IMR-90 (cell line): ENCODE data around the gene BAZ1A. TPM values are rescaled to one million over a fixed set of nuclear protein-coding genes. Genes with fewer than 3 reads are reported as not detected.
A peak's percentile ranks its signal among the peaks of the same experiment; 100 is the strongest.

ENCODE experiments used
- ATAC-seq: fragments of 200-7000 bp; cut with Tn5 transposase; 2 replicates; pipeline ENCODE4 v1.9.1; 2020; ENCODE audit warnings: low read depth, mild to moderate bottlenecking, moderate library complexity
- BruUV-seq: library from RNA; stranded (reverse); fragments of 400-500 nt; replicated peaks from 2 replicates; lab custom pipeline; 2021; lab: Mats Ljungman, UMichigan
- CTCF ChIA-PET: fragments of 300-600 bp; formaldehyde crosslinking; extraction: SDS; loops from one replicate; lab custom pipeline; 2021; ENCODE audit warnings: antibody characterized with exemption; lab: Yijun Ruan, JAX
- POLR2A ChIA-PET: fragments of 300-600 bp; sonication (Branson Sonifier 250); formaldehyde crosslinking; loops from one replicate; lab custom pipeline; 2022; ENCODE audit warnings: antibody characterized with exemption; ENCODE audit not compliant: unreplicated experiment; lab: Charles Lee
- DNase-seq: peaks from one replicate; pipeline ENCODE4 v3.0.0; 2013
- H2AFZ ChIP-seq: replicated peaks from 2 replicates; pipeline ENCODE3; 2013; ENCODE audit warnings: low read length, mild to moderate bottlenecking; ENCODE audit not compliant: poor library complexity
- H2AK5ac ChIP-seq: 2 replicates; pipeline ENCODE4 v1.6.1; 2013; ENCODE audit warnings: low read depth, low read length, inconsistent platforms
- H2AK9ac ChIP-seq: replicated peaks from 2 replicates; pipeline ENCODE3; 2013; ENCODE audit warnings: mild to moderate bottlenecking, low read depth, low read length, moderate library complexity; ENCODE audit not compliant: poor library complexity
- H2BK120ac ChIP-seq: 2 replicates; pipeline ENCODE4 v1.6.1; 2013; ENCODE audit warnings: low read depth, low read length, inconsistent platforms
- H2BK15ac ChIP-seq: 3 replicates; pipeline ENCODE4 v1.6.1; 2013; ENCODE audit warnings: low read depth, low read length, inconsistent platforms
- H2BK20ac ChIP-seq: 2 replicates; pipeline ENCODE4 v1.6.1; 2013; ENCODE audit warnings: low read depth, mild to moderate bottlenecking, inconsistent platforms, low read length, moderate library complexity
- H2BK5ac ChIP-seq: 2 replicates; pipeline ENCODE4 v1.6.1; 2013; ENCODE audit warnings: mild to moderate bottlenecking, low read depth, low read length, inconsistent platforms; ENCODE audit not compliant: poor library complexity, severe bottlenecking
- H3K14ac ChIP-seq: replicated peaks from 2 replicates; pipeline ENCODE4 v1.6.1; 2013; ENCODE audit warnings: low read depth, low read length, inconsistent platforms
- H3K18ac ChIP-seq: 2 replicates; pipeline ENCODE4 v1.6.1; 2013; ENCODE audit warnings: low read depth, low read length, control low read depth
- H3K23ac ChIP-seq: 2 replicates; pipeline ENCODE4 v1.6.1; 2013; ENCODE audit warnings: low read depth, low read length, inconsistent platforms
- H3K27ac ChIP-seq: 2 replicates; pipeline ENCODE4 v1.5.1; 2013; ENCODE audit warnings: mild to moderate bottlenecking, control low read depth, low read length; ENCODE audit not compliant: insufficient read depth
- H3K27me3 ChIP-seq: 2 replicates; pipeline ENCODE4 v1.6.1; 2013; ENCODE audit warnings: low read length; ENCODE audit not compliant: control insufficient read depth, insufficient read depth
- H3K36me3 ChIP-seq: 2 replicates; pipeline ENCODE4 v1.6.1; 2013; ENCODE audit warnings: low read length, mixed read lengths; ENCODE audit not compliant: control insufficient read depth, insufficient read depth
- H3K4ac ChIP-seq: 2 replicates; pipeline ENCODE4 v1.6.1; 2013; ENCODE audit warnings: low read depth, low read length, inconsistent platforms
- H3K4me1 ChIP-seq: 2 replicates; pipeline ENCODE4 v1.6.1; 2013; ENCODE audit warnings: low read length, mixed read lengths; ENCODE audit not compliant: control insufficient read depth, insufficient read depth
- H3K4me2 ChIP-seq: 2 replicates; pipeline ENCODE4 v1.6.1; 2013; ENCODE audit warnings: low read depth, mild to moderate bottlenecking, control low read depth, low read length, moderate library complexity
- H3K4me3 ChIP-seq: 2 replicates; pipeline ENCODE4 v1.5.1; 2013; ENCODE audit warnings: low read depth, mild to moderate bottlenecking, control low read depth, low read length, moderate library complexity; ENCODE audit not compliant: insufficient read depth
- H3K56ac ChIP-seq: 2 replicates; pipeline ENCODE4 v1.6.1; 2013; ENCODE audit warnings: low read length, inconsistent platforms; ENCODE audit not compliant: insufficient read depth; ENCODE audit errors: extremely low read depth
- H3K79me1 ChIP-seq, 2 experiments: 2 replicates each; pipeline ENCODE4 v1.6.1; 2013; ENCODE audit warnings: low read length in 2 of 2, inconsistent platforms in 1 of 2, low read depth in 1 of 2
- H3K9ac ChIP-seq: 2 replicates; pipeline ENCODE4 v1.6.1; 2013; ENCODE audit warnings: low read depth, low read length, control low read depth
- H3K9me1 ChIP-seq: 2 replicates; pipeline ENCODE4 v1.6.1; 2013; ENCODE audit warnings: low read length, inconsistent platforms; ENCODE audit not compliant: insufficient read depth
- H3K9me3 ChIP-seq: 2 replicates; pipeline ENCODE4 v1.6.1; 2013; ENCODE audit warnings: low read length; ENCODE audit not compliant: control insufficient read depth, insufficient read depth
- H4K20me1 ChIP-seq: 2 replicates; pipeline ENCODE4 v1.6.1; 2013; ENCODE audit warnings: low read length, inconsistent platforms; ENCODE audit not compliant: insufficient read depth
- H4K5ac ChIP-seq: 2 replicates; pipeline ENCODE4 v1.6.1; 2013; ENCODE audit warnings: mild to moderate bottlenecking, low read depth, low read length, control low read depth
- H4K8ac ChIP-seq, 2 experiments: 2 replicates each; pipeline ENCODE4 v1.6.1; 2013; ENCODE audit warnings: low read depth in 2 of 2, low read length in 2 of 2, control low read depth in 1 of 2, inconsistent platforms in 1 of 2
- H4K91ac ChIP-seq: 2 replicates; pipeline ENCODE4 v1.6.1; 2013; ENCODE audit warnings: low read depth, low read length, inconsistent platforms; ENCODE audit not compliant: insufficient read depth
- BHLHE40 ChIP-seq: fragments of 150-350 bp; IDR thresholded peaks from 2 replicates; pipeline ENCODE4 v1.6.1; 2016; ENCODE audit warnings: mild to moderate bottlenecking, low read depth, low read length
- FOS ChIP-seq: fragments of 150-350 bp; IDR thresholded peaks from 2 replicates; pipeline ENCODE4 v1.6.1; 2016; ENCODE audit warnings: low read depth, low read length
- MAFK ChIP-seq: IDR thresholded peaks from 2 replicates; pipeline ENCODE4 v1.6.1; 2012; ENCODE audit warnings: low read depth, low read length, improper control_type of control experiment
- MAZ ChIP-seq: IDR thresholded peaks from 2 replicates; pipeline ENCODE4 v1.6.1; 2012; ENCODE audit warnings: low read depth, mild to moderate bottlenecking, low read length, improper control_type of control experiment, moderate library complexity, borderline replicate concordance
- NFE2L2 ChIP-seq: fragments of 150-350 bp; IDR thresholded peaks from 2 replicates; pipeline ENCODE4 v1.6.1; 2016; ENCODE audit warnings: low read depth, mild to moderate bottlenecking, low read length
- POLR2A ChIP-seq: IDR thresholded peaks from 2 replicates; pipeline ENCODE4 v1.6.1; 2012; ENCODE audit warnings: mild to moderate bottlenecking, low read depth, low read length
- SMC3 ChIP-seq: fragments of 150-350 bp; IDR thresholded peaks from 2 replicates; pipeline ENCODE4 v1.6.1; 2016; ENCODE audit warnings: low read depth, mild to moderate bottlenecking, antibody characterized with exemption, low read length, moderate library complexity
- WGBS, 2 experiments: methylation state at CpG; one replicate each; pipeline versions ENCODE4 v1.1.5 to v1.1.7; 2013; ENCODE audit warnings: missing lambda C conversion rate in 2 of 2; ENCODE audit not compliant: insufficient read length in 1 of 2; ENCODE audit errors: extremely low coverage in 2 of 2; 5-methylcytosine and 5-hydroxymethylcytosine counted together
- dilution Hi-C: fragments of 300-500 bp; cut with HindIII; formaldehyde crosslinking; loops from one replicate; pipeline ENCODE4 v1.14.3; 2018; ENCODE audit warnings: low sequenced_read_pairs; ENCODE audit not compliant: unreplicated experiment
- in situ Hi-C: fragments of 300-500 bp; cut with MboI; formaldehyde crosslinking; loops from 3 replicates; pipeline ENCODE4 v1.14.3; 2019; ENCODE audit warnings: low sequenced_read_pairs, inconsistent platforms, mixed read lengths
- intact Hi-C: fragments of 100-400 bp; cut with micrococcal nuclease; formaldehyde crosslinking; loops from 2 replicates; pipeline ENCODE4 v1.10.0; 2022
- polyA plus RNA-seq, 3 experiments: library from polyadenylated mRNA; depleted of rRNA; stranded (reverse); fragments of >200 nt; gene quantifications; 2 replicates each; pipeline ENCODE4 v1.2.3, GENCODE V29; 2012; ENCODE audit warnings: low replicate concordance in 1 of 3
- total RNA-seq: library from RNA; depleted of rRNA; stranded (reverse); fragments of >200 nt; gene quantifications from 2 replicates; pipeline ENCODE4 v1.2.3, GENCODE V29; 2012

BAZ1A gene
- total and polyA plus RNA-seq, 2 of the 4 experiments (the other 2 are of a cell fraction), result 15.3 to 23.8 TPM

DNA sequence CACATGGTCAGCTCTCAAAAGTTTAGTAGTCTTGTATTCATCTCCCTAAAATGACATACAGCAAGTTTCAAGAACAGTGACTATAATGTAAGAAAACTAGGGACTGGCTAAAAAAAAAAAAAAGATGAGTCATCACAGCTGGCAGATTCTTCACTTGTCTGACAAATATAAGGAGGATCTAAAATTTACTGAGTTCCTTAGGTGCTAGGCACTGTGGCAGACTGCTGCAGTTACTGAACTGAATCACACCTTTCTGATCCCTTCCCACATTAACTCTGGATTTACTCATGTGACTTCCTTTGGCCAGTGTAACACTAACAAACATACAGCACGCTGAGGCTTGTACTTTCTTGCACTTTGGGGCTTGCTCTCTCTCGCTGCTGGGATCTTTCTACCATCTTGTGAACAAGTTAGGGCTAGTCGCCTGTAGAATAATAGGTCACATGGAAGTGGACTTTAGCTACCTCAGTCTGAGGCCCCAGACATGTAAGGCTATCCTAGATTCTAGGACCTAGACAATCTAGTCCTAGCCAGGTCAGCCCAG lies 32.1 kb downstream of the BAZ1A start:
- peak overlapping the region; percentile 5; the same call in 1 of the 2 replicates for H3K18ac ChIP-seq

More for the DNA sequence above, 32.1 kb downstream of the BAZ1A start:
- peak overlapping the region in 1 of 2 experiments; percentile 65; a peak in 2 of 4 replicates for H4K8ac ChIP-seq
- TF ChIP-seq MAZ (no peak), BHLHE40 (peak; percentile 75), MAFK (peak; percentile 79), FOS (peak; percentile 98), POLR2A (no peak), SMC3 (no peak), NFE2L2 (peak; percentile 84)
- peak overlapping the region; percentile 18 for H3K14ac ChIP-seq
- intact Hi-C loops (no loop called here), in situ Hi-C loops (no loop called here), dilution Hi-C loops (no loop called here)
- peak overlapping the region; percentile 31; the same call in 1 of the 2 replicates for H3K27ac ChIP-seq
- no TSS peak for BruUV-seq
- no peak overlapping the region for H3K4me3 ChIP-seq
- H3K27me3 ChIP-seq, result no peaks in the 10 kb centered on the region
- peaks cover 4% of the 10 kb centered on the region; the same call in 1 of the 2 replicates for H3K4me1 ChIP-seq
- DNase-seq, result peak; percentile 86
- H3K4ac ChIP-seq, result peak overlapping the region; percentile 27
- ChIA-PET CTCF (interaction anchor here (0.7 kb wide), 1 partner anchor 1947 kb away, joined by 3 read pairs; no protein-coding TSS in a partner anchor), POLR2A (no interaction called here)
- H2AK5ac ChIP-seq, result peak overlapping the region; percentile 57; the same call in 1 of the 2 replicates
- peak overlapping the region; percentile 54 for H2BK120ac ChIP-seq
- peak overlapping the region; percentile 13 for H2BK20ac ChIP-seq
- H4K5ac ChIP-seq, result peak overlapping the region; percentile 3; the same call in 1 of the 2 replicates
- H3K79me1 ChIP-seq, result peaks cover 23 to 54% of the 10 kb centered on the region in 2 experiments; a peak in 3 of 4 replicates
- no peak overlapping the region for H3K56ac ChIP-seq
- H2BK15ac ChIP-seq, result no peak overlapping the region; the same call in 2 of the 3 replicates
- no peak overlapping the region for H2AK9ac ChIP-seq
- H3K4me2 ChIP-seq, result peak overlapping the region; percentile 2; the same call in 1 of the 2 replicates
- 0 out of 2 replicates have a peak, but pooled peaks cover 1% of the 10 kb centered on the region for H3K36me3 ChIP-seq
- peak overlapping the region; percentile 2; the same call in 1 of the 2 replicates for H3K23ac ChIP-seq
- 0 out of 2 replicates have a peak, but pooled peaks cover 3% of the 10 kb centered on the region for H3K9me1 ChIP-seq
- H3K9ac ChIP-seq, result no peak overlapping the region
- no peaks in the 10 kb centered on the region for H4K20me1 ChIP-seq
- H2AFZ ChIP-seq, result peak overlapping the region; percentile 28
- ATAC-seq, result peak; percentile 83
- peak overlapping the region; percentile 70 for H2BK5ac ChIP-seq
- WGBS, 2 experiments, result no CpG with 5 or more reads among the region's 3 CpGs
- H4K91ac ChIP-seq, result peak overlapping the region; percentile 20; the same call in 1 of the 2 replicates
- no peaks in the 10 kb centered on the region for H3K9me3 ChIP-seq
